A172 (cell line): Measurements from ENCODE around the gene SFXN3. TPM values are rescaled to one million over a fixed set of nuclear protein-coding genes. Genes with fewer than 3 reads are reported as not detected.
"Not testable (repeated sequence)": the region's sequence is repeated elsewhere in the genome, so short reads cannot be mapped to it uniquely, and the experiment has no call there.

ENCODE experiments used
- DNase-seq: peaks from one replicate; pipeline ENCODE4 v3.0.0-alpha.2; 2015; ENCODE audit warnings: low spot score
- total RNA-seq: library from RNA; depleted of rRNA; stranded (reverse); fragments of >200 nt; shearing (Covaris generic); gene quantifications from 2 replicates; pipeline ENCODE4 v1.2.3, GENCODE V29; 2014

Gene SFXN3
- total RNA-seq, 1 experiment from 2014 or later: 78.0 TPM

DNA sequence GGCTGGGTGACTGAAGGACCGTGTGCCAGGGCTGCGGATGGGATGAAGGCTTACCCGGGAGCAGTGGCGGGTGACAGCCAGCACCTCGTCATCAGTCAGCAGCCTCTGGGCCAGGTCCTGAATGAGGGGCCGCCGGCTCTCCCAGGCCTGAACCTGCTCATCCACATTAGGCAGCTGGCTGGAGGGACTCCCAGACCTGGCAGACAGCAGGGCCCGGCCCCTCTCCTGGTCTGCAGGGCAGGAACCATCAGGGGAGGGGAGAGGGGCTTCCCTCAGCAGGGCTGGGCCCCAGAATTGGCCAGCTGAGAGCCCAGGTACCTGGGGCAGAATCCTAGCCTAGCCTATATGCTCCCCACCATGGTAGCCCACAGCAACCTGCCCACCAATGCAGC lies 15.5 kb upstream of the SFXN3 start:
- DNase-seq: no peak

DNA sequence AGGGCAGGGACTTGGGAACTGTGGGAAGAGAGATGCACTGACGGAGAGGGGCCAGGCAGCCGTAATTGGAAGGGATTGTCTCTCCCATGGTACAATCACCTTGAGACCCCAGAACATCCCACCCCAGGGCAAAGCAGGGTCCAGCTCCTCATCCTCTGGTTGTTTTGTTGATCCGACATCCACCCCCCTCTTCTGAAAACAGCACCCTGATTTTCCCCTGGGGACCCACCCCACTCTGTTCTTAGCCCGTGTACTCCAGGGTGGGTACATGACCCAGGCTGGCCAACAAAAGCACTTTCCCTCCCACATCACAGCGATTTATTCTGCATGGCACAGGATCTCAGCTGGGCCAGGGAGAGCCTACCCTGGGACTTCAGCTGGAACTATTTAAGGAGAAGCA lies 14.2 kb upstream of the SFXN3 start:
- no peak for DNase-seq

DNA sequence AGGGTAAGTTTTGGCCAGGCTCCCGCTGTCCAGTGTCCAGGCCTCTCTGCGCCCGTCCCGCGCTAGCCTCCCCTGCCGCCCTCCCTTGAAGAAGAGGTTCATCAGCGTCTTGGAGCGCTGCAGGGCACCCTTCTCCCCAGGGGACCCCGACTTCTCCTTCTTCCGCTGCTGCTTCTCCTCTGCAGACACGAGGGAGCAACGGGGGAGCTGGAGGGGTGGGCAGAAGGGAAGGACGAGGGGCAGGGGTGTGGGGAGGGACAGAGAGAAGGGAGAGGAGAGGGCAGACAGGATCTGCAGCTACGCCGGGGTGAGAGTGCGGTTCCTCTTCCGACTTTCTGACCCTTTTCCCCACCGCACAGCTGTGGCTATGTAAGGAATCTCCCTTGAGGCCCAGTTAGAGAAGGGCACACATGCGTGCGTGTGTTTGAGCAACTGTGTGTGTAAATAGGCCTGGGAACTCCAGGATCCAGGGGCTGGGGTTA lies 12.9 kb upstream of the SFXN3 start:
- DNase-seq: no peak

DNA sequence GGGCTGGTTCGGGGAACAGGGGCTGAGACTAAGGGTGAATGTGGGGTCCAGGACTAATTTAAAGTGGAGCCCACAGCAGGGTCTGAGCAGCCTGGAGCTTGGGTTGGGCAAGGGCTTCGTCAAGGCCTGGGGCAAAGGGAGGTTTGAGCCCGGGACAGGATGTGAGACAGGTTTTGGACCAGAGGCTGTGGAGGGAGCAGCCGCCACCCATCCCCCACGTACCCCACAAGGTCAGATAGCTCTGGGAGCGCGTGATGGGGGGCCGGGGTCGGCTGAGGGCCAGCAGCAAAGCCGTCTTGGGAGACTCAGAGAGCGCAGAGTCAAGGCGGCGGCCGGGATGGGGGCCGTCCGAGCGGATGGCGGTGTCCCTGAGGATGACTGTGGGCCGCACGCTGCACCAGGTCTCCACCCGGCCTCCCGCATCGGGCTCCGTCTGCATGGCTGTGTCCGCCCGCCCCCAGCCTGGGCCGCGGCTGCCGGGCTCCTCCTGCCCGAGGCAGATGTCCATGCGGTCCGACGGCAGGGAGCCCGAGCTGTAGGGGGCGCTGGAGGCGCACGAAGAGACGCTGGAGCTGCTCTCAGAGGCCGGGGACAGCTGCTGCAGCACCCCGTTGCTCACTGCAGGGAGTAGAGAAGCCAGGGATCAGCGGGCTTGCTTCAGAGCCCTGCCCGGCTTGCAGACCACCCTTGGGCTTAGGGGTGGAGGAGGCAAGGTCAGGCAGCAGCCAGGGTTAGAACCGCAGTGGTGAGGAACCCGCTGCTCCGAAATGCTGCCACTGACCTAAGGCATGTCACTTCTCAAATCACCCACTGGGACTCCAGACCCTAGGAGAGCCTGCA lies 12.2 kb upstream of the SFXN3 start:
- DNase-seq: peak; percentile 77

DNA sequence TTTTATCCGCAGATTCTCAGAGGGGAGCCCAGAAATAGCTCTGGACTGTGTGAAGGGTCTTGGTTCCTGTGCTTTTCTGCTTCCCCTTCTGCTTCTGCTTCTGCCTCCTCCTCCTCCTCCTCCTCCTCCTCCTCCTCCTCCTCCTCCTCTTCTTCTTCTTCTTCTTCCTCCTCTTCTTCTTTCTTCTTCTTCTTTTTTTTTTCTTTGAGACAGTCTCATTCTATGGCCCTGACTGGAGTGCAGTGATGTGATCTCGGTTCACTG lies 11.7 kb upstream of the SFXN3 start:
- no peak for DNase-seq

DNA sequence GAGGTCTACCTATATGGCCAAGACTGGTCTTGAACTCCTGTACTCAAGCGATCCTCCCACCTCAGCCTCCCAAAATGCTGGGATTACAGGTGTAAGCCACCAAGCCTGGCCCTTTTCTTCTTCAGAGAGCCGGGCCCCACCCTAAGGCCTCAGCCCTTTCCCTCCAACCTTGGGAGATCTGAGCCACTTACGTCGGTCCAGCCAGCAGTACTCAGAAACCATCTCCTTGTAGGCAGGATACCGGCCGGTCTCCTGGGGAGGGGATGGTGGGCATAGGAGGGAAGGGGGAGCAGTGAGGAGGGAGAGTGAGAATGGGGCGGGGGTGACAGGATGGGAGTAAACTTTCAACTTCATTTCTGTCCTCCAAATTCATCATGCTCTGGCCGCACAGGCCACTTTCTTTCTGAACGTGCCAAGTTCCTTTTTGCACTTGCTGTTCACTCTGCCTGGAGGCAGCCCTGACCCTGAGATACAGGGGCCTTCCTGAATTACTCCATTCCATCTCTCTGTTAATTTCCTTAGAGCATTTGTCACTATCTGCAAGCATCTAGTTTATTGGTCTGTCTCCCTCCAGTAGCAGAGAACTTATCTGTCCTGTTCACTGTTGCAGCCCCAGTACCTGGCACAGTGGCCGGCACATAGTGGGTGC lies 10.5 kb upstream of the SFXN3 start:
- DNase-seq: no peak

DNA sequence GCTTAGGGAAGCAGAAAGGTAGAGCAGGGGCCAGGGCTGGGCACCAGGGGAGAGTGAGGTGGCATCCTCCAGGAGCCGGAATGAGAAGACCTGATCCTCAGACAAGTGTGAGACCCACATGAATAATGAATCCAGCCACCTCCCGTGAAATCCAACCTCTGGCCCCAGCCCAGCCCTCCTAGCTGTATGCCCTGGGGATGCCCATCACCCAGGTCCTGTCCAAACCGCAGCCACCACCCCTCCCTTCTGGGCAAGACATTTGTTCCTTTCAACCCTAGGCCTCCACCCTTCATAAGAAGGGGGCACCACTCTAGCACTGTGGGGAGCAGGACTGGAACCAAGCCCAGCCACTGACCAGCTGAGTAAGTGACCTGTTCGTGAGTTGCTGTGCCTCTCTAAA lies 9.8 kb upstream of the SFXN3 start:
- no peak for DNase-seq

DNA sequence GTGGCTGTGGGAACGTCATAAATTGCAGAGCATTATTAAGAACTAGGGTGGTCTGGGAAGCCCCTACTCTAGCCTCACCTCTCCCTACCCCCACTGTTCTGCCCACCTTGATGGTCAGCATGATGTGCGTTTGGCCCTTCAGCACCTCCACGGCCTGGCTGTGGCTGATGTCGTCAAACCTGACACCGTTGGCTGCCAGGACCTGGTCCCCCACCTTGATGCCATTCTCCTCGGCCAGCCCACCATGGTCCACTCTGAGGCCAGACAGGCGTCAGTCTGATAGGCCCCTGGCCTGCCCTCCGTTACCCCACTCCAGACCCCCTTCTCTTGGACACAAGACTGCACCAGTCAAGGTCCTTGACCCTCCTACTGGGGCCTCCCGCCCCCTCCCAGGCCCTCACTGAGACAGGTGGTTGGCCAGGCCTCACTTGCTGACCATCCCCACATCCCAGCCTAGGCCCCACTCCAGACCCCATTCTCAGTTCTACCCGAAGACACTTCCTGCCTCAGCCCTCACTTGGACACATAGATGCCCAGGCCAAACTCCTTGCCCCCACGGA lies 9.3 kb upstream of the SFXN3 start:
- DNase-seq: no peak

DNA sequence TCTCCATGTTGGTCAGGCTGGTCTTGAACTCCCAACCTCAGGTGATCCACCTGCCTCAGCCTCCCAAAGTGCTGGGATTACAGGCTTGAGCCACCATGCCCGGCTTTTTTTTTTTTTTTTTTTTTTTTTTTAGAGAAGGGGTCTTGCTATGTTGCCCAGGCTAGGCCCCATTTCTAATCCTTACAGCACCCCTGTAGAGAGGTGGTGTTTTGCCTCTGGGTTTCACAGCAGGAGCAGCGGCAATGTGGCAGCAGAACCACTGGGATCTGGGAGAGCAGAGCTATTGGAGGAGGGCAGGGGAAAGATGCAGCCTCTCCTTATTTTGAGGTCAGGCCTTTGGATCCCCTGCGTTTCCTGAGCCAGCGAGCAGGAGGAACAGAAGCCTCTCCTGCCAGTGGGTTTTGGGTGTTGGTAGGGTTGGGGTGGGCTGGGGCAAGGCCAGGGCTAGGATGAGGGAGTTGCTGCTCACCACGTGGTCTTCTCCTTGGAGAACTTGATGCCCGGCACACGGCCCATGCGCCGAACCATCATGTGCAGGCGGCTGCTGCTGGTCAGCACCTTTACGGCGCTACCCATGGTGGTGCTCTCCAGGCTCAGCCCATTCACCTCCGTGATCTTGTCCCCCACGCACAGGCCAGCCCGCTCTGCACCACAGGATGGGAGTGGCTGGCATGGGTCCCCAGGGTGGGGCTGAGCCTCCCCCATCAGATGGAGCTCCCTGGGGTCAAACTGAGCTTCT lies 7.9 kb upstream of the SFXN3 start:
- no peak for DNase-seq

DNA sequence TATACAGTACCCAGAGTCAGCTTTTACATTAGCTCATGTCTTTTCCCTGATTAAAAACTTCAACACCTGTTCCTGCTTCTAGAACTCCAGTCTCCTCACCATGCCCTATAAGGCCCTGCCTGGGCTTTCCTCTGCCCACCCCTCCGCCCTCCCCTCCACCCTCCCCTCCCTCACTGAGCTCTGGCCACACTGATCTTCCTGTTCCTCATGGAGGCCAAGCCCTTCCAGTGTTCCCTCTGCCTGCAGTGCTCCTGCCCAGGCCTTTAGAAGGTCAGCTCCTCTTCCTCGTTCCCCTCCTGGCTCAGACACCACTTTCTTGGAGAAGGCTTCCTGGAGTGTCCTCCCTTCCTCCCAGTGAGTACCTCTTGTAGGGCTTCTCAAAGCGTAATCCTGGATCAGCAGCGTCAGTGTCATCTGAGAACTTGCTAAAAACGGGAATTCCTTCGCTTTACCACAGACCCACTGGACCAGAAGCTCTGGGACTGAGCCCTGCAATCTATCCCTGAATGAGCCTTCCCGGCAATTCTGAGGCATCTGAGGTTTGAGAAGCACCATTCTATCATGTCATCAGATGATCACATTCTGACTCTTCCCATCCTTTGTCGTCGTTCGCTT lies 3.8 kb upstream of the SFXN3 start:
- no peak for DNase-seq

DNA sequence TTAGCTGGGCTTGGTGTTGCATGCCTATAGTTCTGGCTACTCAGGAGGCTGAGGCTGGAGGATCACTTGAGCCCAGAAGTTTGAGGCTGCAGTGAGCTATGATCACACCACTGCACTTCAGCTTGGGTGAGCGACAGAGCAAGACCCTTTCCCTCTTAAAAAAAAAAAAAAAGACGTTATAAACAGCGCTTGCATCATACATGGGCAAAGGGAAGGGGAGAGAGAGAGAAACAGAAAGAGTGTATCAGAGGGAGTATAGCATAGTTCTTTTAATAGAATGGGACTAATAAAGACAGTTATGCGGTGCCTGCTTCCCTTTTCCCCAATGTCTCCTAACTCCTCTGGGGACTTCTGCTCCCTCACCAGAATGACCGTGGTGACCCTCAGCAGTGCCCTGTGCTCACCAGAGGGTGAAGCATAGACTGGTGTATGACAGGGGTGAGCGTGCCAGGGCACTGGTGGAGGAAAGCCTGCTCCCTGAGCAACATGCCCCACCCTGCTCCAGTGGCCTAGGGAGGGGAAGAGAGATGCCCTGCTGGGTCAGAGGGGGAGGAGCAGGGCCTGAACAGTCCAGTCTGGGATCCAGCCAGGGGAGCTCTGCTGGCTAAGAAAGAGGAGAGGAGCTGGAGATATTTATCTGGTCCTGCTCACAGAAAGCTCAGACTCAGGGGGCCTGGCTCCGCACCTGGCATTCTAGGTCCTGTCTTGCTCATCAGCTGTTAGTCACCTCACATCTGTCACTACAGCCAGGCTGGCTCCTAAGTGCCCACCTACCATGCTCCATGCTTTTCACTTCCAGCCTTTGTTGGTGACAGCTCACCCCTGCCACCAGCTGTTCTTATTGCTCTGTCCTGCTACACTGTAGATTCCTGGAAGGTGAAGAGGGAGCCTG lies 2.3 kb upstream of the SFXN3 start:
- DNase-seq: peak; percentile 45

DNA sequence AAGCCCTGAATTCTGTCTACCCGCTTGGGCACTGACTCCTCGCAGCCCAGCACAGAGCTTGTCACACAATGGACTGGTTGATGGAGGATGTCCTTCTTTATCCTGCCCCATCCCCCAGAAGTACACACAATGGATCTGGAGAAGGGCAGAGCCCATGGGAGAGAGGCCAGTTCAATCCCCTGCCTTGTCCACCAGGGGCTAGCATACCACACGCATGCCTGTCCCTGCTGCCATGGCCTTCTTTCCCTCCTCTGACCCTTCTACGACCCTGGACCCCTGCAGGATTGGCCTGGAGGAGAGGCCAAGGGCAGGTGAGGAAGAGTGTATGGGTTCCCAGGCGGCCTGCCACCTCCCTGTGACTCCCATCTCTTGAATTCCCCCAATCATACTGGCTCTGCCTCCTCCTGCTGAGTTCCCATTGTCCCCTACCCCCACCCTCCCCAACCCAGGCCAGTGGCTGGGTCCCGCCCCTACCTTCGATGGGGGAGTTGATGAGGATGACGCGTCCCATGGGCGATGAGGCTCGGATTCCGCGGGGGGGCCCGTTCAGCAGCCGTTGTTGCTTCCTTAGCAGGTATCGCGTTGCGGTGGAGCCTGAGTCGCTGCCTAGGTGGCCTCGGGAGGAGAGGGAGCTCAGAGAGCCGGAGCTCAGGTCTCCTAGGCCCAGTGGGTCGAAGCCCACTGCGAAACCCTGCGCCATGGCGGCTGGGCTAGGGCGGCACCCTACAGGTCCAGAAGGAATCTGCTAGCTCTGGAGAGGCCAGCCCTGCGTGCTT lies 1.3 kb upstream of the SFXN3 start:
- DNase-seq: no peak

DNA sequence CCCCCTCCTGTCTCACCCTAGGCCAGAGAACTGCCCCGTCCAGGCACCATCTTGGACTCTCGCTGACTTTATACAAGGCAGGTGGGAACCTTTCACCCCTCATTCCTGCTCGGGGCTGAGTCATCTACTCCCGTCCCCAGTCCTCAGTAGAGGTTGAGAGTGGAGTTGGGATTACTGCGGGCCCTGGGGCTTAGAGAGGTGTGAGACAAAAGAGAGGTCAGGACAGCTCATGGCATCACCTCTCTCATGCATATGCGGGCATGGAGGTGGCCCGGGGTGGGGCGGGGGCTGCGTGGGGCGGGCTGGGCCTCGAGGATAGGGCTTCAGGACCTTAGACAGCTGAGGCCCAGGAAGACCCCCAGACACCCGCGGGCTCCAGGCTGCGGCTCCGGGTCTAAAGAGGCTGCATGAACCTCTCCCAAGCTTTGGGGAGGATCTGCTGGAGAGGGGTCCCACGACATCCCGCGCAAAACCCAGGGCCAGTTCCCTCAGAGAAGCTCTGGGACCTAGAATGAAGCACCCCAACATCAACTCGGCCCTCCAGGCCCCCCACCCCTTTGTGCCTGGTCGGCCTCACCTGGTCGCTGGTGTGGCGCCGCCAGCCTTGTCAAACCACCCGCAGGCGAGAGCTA lies 422 bp upstream of the SFXN3 start:
- no peak for DNase-seq

DNA sequence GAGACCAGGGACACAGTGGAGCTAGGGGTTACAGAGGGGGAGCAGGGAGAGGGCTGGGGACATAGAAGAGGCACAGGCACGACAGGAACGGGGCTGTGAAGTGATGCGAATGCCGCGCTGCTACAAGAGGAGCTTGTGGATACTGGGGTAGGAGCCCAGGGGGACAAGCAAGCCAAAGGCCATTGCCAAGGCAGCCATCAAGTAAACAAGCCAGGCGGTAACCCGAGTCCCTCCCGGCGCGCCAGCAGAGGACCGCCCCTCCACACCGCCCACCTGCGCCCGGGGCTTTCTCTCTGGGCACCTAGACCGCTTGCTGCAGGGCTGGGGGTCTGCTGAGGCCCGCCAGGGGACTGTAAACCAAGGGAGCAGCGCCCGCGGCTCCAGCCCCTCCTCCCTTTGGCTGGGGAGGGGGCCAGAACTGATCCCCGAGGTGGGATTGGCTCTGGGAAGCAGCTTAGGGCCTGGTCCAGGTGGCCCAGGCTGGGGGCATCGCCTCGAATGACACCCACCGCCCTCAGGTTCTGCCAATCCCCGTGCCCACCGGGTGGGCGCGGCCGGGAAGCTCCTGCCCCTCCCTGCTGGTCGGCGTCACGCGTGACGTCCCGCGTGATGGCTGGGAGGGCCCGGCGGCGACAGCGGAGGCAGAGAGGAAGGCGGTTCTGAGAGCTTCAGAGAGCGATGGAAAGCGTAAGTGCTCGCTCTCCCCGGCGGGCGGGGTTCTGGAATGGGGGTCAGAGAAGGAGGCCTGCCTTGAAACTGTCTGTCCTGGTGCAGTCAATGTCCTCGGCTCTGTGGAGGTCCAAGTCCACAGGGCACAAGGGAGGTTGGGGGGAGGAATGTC lies 982 bp downstream of the SFXN3 start:
- peak; percentile 65 for DNase-seq

DNA sequence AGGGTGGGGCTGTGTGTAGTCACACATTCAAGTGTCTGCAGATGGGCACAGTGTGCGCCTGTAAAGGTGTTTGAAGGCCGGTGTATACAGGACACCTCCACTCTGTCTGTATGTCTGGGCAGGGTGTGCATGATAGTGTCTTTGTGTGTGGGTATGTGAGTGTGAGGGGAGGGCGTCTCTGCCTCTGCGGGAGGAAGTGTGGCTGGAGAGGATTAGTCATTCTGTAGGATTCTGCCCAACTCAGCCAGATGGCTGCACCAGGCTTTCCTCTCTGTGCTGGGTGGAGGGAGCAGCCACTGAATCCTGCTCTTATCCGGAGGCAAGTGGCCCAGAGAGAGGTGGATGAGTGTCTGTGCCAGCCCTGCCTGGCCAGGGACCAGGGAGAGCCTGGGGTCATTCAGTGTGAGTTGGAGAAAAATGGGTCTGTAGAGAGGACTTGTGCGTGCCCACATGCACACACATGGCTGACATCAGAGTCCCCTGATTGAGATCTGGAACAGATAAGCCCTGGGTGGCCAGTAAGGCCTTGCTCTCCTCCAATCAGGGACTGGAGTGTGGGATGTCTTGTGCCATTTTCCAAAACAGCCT lies 1.7 kb downstream of the SFXN3 start:
- DNase-seq: peak; percentile 95

DNA sequence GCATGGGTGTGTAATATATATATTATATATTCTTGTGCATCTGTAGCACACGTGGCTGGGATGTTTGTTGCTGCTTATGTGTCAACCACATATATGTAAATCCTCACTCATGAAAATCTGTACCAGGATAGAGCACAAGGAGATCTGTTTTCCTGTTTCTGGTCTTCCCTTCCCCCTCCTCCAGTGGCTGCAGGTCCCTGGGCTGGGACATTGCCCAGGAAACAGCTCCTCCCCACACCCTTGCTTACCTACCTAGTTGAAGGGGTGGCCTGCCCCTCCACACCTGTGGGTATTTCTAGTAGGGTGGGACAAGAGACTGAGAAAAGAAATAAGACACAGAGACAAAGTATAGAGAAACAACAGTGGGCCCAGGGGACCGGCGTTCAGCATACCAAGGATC lies 2.2 kb downstream of the SFXN3 start:
- DNase-seq: no peak

DNA sequence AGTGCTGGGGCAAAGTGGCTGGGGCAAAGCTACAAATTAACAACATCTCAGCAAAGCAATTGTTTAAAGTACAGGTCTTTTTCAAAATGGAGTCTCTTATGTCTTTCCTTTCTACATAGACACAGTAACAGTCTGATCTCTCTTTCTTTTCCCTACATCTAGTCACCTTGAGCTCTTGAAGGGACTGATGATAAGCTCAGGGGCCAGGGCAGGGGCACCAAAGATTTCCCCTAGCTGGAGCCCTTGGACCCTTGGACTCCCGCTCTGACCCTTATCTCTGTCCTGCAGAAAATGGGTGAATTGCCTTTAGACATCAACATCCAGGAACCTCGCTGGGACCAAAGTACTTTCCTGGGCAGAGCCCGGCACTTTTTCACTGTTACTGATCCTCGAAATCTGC lies 3.4 kb downstream of the SFXN3 start:
- DNase-seq: not testable (repeated sequence)

DNA sequence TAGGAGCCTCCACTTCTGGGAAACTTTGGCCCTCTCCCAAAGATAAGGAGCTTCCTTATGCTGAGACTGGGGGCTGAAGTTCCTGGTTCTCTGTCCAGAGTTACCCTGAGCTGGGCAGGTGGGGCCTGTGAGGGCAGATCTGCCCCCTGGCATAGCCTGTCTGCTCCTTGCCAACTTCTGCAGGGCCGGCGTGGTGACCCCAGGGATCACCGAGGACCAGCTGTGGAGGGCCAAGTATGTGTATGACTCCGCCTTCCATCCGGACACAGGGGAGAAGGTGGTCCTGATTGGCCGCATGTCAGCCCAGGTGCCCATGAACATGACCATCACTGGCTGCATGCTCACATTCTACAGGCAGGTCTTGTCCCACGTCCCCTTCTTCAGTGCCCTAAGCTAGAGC lies 4.3 kb downstream of the SFXN3 start:
- DNase-seq: no peak
